ENCODE data around the gene EFS.

GRCh38 chr14:23407516-23408306 is 42.7 kb upstream of the EFS start, which contains the start of gene MYH6:
- TF ChIP-seq CTCF (conservative IDR thresholded peaks at IDR 0.05) (no peak), ZFX (IDR thresholded peaks at IDR 0.05) (no peak)

Measured in C4-2B (cell line).